GM21528 (cell line): ENCODE results near the gene RBBP5.

ENCODE experiments used
- ATAC-seq: cut with Tn5 transposase; IDR thresholded peaks from one replicate; pipeline ENCODE4 v1.9.1; 2021; ENCODE audit warnings: mild to moderate bottlenecking, moderate library complexity; ENCODE audit not compliant: unreplicated experiment, low FRiP score

The RBBP5 gene

GRCh38 chr1:205133287-205133686, 11.5 kb upstream of the RBBP5 start:
- ATAC-seq = no peak

GRCh38 chr1:205129447-205130029, 7.8 kb upstream of the RBBP5 start:
- no peak for ATAC-seq

GRCh38 chr1:205128050-205128449, 6.3 kb upstream of the RBBP5 start:
- ATAC-seq = no peak

- ATAC-seq = no peak
Observed at GRCh38 chr1:205127646-205128045, 5.9 kb upstream of the RBBP5 start.

GRCh38 chr1:205124726-205125125, 2.9 kb upstream of the RBBP5 start:
- ATAC-seq = no peak

GRCh38 chr1:205122489-205122882, 708 bp upstream of the RBBP5 start:
- no peak for ATAC-seq

GRCh38 chr1:205118752-205119151, 3.0 kb downstream of the RBBP5 start:
- no peak for ATAC-seq

- ATAC-seq = no peak
Observed at GRCh38 chr1:205111354-205111753, 10.4 kb downstream of the RBBP5 start.

- no peak for ATAC-seq
Observed at GRCh38 chr1:205109711-205110110, 12.1 kb downstream of the RBBP5 start.

- ATAC-seq = no peak
Observed at GRCh38 chr1:205109269-205109668, 12.5 kb downstream of the RBBP5 start.

GRCh38 chr1:205108464-205108863, 13.3 kb downstream of the RBBP5 start:
- ATAC-seq = no peak

- ATAC-seq = no peak
Observed at GRCh38 chr1:205107327-205107726, 14.5 kb downstream of the RBBP5 start.

GRCh38 chr1:205102404-205102803, 19.4 kb downstream of the RBBP5 start:
- no peak for ATAC-seq

GRCh38 chr1:205098242-205098641, 23.5 kb downstream of the RBBP5 start:
- ATAC-seq = no peak

- ATAC-seq = no peak
Observed at GRCh38 chr1:205095422-205095821, 26.4 kb downstream of the RBBP5 start.

- ATAC-seq = no peak
Observed at GRCh38 chr1:205091043-205091740, 30.6 kb downstream of the RBBP5 start.

GRCh38 chr1:205088341-205088740, 33.4 kb downstream of the RBBP5 start:
- ATAC-seq = no peak

GRCh38 chr1:205084360-205084759, 37.4 kb downstream of the RBBP5 start, which contains the start of gene TMEM81:
TMEM81 (minus strand) TSS chr1:205084460; CDS start chr1:205084320, 140 bp downstream.
- no peak for ATAC-seq

- no peak for ATAC-seq
Observed at GRCh38 chr1:205082431-205082830, 39.3 kb downstream of the RBBP5 start.

- no peak for ATAC-seq
Observed at GRCh38 chr1:205077934-205078311, 43.9 kb downstream of the RBBP5 start.

- no peak for ATAC-seq
Observed at GRCh38 chr1:205077158-205077933, 44.4 kb downstream of the RBBP5 start.
